Esophagus muscularis mucosa (tissue), 3 donors: Measurements from ENCODE around the gene LRMDA.

Experiments
- POLR2AphosphoS5 ChIP-seq, 2 donors: sonication (generic); formaldehyde crosslinking; IDR thresholded peaks; one replicate each; pipeline ENCODE4 v1.6.1; 2017; ENCODE audit warnings: antibody characterized with exemption in 2 of 2
- TF ChIP-seq, protein P1 (sequence below), 3 experiments: fragments of 200-600 bp in 2 of 3; fragments of 450-650 bp in 1 of 3; sonication (generic) in 2 of 3; IDR thresholded peaks; one replicate each; pipeline ENCODE4 v1.5.1; 2017 to 2019; ENCODE audit warnings: antibody characterized with exemption in 3 of 3, mild to moderate bottlenecking in 2 of 3, moderate library complexity in 1 of 3

DNA sequence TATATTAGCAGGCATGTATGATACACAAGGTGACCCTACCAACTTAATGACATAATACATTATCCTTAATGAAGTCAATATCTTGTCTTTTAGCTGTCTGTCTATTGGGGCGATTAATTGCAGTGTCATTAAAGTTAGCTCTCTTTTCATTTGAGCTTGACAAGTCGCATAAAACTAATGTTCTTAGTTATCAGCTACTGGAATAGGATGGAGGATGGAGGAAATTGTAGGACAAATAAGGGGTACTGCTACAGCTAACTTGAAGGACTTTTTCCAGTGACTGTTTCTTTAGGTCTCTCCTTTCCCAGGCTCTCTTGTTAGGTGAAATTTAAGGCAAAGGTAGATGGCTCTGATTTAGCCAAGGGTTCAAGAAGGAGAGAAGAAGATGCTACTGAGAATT is 506.4 kb downstream of the LRMDA start:
- TF ChIP-seq, protein P1, sequence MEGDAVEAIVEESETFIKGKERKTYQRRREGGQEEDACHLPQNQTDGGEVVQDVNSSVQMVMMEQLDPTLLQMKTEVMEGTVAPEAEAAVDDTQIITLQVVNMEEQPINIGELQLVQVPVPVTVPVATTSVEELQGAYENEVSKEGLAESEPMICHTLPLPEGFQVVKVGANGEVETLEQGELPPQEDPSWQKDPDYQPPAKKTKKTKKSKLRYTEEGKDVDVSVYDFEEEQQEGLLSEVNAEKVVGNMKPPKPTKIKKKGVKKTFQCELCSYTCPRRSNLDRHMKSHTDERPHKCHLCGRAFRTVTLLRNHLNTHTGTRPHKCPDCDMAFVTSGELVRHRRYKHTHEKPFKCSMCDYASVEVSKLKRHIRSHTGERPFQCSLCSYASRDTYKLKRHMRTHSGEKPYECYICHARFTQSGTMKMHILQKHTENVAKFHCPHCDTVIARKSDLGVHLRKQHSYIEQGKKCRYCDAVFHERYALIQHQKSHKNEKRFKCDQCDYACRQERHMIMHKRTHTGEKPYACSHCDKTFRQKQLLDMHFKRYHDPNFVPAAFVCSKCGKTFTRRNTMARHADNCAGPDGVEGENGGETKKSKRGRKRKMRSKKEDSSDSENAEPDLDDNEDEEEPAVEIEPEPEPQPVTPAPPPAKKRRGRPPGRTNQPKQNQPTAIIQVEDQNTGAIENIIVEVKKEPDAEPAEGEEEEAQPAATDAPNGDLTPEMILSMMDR (IDR thresholded peaks at IDR 0.05): no peak
- no peak for TF ChIP-seq POLR2AphosphoS5 (IDR thresholded peaks at IDR 0.05)
